KMS-11 (cell line): ENCODE data around the gene CFAP97D2.
"Not testable (repeated sequence)": the region's sequence is repeated elsewhere in the genome, so short reads cannot be mapped to it uniquely, and the experiment has no call there.

Source experiments
- H2AFZ ChIP-seq: fragments of 200-600 bp; sonication (generic); 2 replicates; pipeline ENCODE4 v1.6.1; 2016; ENCODE audit warnings: antibody characterized with exemption, mixed run types, low read depth
- H3K27ac ChIP-seq: fragments of 200-600 bp; sonication (generic); 2 replicates; pipeline ENCODE4 v1.6.1; 2016; ENCODE audit warnings: mild to moderate bottlenecking, mixed run types
- H3K27me3 ChIP-seq: fragments of 200-600 bp; sonication (generic); 2 replicates; pipeline ENCODE4 v1.6.1; 2017; ENCODE audit warnings: mild to moderate bottlenecking, low read depth, mixed run types, moderate library complexity; ENCODE audit not compliant: insufficient read depth
- H3K36me3 ChIP-seq: fragments of 200-600 bp; sonication (generic); 2 replicates; pipeline ENCODE4 v1.6.1; 2017; ENCODE audit warnings: mild to moderate bottlenecking, mixed run types; ENCODE audit not compliant: insufficient read depth
- H3K4me1 ChIP-seq: fragments of 200-600 bp; sonication (generic); 2 replicates; pipeline ENCODE4 v1.6.1; 2016; ENCODE audit warnings: mild to moderate bottlenecking, low read depth, mixed run types; ENCODE audit not compliant: poor library complexity, severe bottlenecking
- H3K4me2 ChIP-seq: fragments of 200-600 bp; sonication (generic); 2 replicates; pipeline ENCODE4 v1.7.0; 2016; ENCODE audit warnings: mild to moderate bottlenecking, mixed run types
- H3K4me3 ChIP-seq: fragments of 200-600 bp; sonication (generic); IDR thresholded peaks from 2 replicates; pipeline ENCODE4 v1.6.1; 2017; ENCODE audit warnings: low read depth, low read length, mixed read lengths; ENCODE audit not compliant: insufficient read depth
- H3K79me2 ChIP-seq: fragments of 200-600 bp; sonication (generic); 2 replicates; pipeline ENCODE4 v1.6.1; 2016; ENCODE audit warnings: low read depth, mixed run types; ENCODE audit not compliant: insufficient read depth
- H3K9ac ChIP-seq: fragments of 200-600 bp; sonication (generic); 2 replicates; pipeline ENCODE4 v1.6.1; 2016; ENCODE audit warnings: mild to moderate bottlenecking, mixed run types
- H4K20me1 ChIP-seq: fragments of 200-600 bp; sonication (generic); 2 replicates; pipeline ENCODE4 v1.6.1; 2016; ENCODE audit warnings: mild to moderate bottlenecking, mixed run types; ENCODE audit not compliant: insufficient read depth
- TF ChIP-seq, protein P1 (sequence below): fragments of 200-600 bp; sonication (generic); conservative IDR thresholded peaks from 2 replicates; pipeline ENCODE4 v1.6.1; 2017; ENCODE audit warnings: low read depth, mild to moderate bottlenecking, antibody characterized with exemption, low read length, moderate library complexity, mixed read lengths

The CFAP97D2 gene

DNA sequence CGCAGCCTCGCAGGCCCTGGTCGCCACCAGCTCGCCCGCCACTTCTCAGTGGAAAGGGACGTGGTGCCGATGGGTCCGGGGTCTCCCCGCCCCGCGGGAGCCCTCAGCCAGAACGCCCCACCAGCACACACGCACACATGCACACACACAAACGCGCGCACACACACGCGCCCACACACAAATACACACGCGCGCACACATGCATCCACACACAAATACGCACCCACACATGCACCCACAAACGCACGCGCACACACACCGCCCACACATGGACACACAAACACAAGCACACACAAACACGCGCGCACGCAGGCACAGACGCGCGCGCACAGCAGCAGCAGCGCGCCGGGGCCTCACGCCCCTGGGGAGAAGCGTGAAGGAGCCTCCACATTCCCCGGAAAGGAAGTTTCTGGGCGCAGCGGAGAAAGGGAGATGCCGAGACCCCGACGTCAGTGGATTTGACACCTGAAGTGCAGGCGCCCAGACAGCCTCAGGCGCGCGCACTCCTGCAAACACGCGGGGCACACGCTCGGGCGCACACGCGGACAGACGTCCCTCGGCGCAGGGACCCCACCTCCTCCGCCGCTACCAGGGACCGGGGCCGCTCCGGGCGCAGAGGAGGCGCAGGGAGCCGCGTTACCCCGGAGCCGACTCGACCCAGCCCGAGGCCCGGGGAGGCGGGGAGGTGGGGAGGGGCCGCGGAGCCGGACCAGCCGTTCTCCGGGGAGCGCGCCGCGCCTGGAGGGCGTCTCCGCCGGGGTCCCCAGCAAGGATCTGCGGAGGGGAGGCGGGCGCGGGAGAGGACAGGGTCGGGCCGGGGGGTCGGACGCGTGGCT, 47.3 kb upstream of the CFAP97D2 start:
- TF ChIP-seq, protein P1, sequence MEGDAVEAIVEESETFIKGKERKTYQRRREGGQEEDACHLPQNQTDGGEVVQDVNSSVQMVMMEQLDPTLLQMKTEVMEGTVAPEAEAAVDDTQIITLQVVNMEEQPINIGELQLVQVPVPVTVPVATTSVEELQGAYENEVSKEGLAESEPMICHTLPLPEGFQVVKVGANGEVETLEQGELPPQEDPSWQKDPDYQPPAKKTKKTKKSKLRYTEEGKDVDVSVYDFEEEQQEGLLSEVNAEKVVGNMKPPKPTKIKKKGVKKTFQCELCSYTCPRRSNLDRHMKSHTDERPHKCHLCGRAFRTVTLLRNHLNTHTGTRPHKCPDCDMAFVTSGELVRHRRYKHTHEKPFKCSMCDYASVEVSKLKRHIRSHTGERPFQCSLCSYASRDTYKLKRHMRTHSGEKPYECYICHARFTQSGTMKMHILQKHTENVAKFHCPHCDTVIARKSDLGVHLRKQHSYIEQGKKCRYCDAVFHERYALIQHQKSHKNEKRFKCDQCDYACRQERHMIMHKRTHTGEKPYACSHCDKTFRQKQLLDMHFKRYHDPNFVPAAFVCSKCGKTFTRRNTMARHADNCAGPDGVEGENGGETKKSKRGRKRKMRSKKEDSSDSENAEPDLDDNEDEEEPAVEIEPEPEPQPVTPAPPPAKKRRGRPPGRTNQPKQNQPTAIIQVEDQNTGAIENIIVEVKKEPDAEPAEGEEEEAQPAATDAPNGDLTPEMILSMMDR: no peak
- no peak overlapping the region for H3K27ac ChIP-seq
- no peak overlapping the region for H3K9ac ChIP-seq
- peak overlapping the region; percentile 69 for H2AFZ ChIP-seq
- H3K4me1 ChIP-seq: no peaks in the 10 kb centered on the region
- H3K27me3 ChIP-seq: peaks cover 10% of the 10 kb centered on the region
- peak overlapping the region; percentile 80 for H3K4me2 ChIP-seq
- H4K20me1 ChIP-seq: no peaks in the 10 kb centered on the region
- no peaks in the 10 kb centered on the region for H3K36me3 ChIP-seq
- no peaks in the 10 kb centered on the region for H3K79me2 ChIP-seq
- no peak overlapping the region for H3K4me3 ChIP-seq

DNA sequence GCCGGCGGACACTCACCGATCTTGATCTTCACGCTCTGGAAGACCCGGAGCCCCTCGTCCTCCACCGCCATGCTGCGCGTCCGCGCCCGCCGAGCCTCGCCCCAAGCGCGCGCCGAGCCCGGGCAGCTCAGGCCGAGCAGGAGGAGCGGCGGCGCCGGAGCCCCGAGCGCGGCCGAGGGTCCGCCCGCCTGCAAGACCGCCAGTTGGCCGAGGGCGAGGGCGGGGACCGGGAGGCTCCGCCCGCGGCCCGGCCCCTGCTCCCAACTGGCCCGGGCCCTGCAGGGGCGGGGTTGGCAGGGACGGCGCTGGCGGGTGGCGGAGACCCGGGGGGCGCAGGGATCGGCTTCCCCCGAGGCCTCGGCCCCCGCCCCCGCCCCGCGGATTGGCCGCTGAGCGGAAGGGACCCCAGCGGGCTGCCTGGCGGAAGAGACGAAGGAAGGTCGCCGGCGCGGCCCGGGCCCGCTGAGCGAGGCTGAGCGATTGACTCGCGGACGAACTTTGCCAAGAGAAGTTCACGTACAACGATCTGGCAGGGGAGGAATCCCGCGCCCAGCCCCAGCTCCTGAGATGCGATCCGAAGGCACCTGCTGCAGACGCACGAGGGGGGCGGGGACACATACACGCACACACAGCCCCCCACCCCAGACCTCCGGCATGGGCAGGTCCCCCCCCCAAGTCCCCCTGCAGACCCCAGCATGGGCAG, 46.5 kb upstream of the CFAP97D2 start, which contains the start of gene RASA3:
RASA3 (minus strand) TSS at position 205 of the 703 bp plus-strand sequence; CDS start at position 71, 134 bp downstream.
- Histone ChIP-seq H3K4me1 (no peaks in the 10 kb centered on the region), H3K9ac (no peak within 1 kb of the TSS), H3K27ac (no peak within 1 kb of the TSS), H4K20me1 (no peaks in the 10 kb centered on the region), H2AFZ (peak within 1 kb of the TSS; percentile 69), H3K4me2 (peak within 1 kb of the TSS; percentile 80), H3K4me3 (no peak within 1 kb of the TSS), H3K79me2 (no peaks in the 10 kb centered on the region), H3K27me3 (peaks cover 10% of the 10 kb centered on the region), H3K36me3 (no peaks in the 10 kb centered on the region)
- TF ChIP-seq, protein P1: no peak

DNA sequence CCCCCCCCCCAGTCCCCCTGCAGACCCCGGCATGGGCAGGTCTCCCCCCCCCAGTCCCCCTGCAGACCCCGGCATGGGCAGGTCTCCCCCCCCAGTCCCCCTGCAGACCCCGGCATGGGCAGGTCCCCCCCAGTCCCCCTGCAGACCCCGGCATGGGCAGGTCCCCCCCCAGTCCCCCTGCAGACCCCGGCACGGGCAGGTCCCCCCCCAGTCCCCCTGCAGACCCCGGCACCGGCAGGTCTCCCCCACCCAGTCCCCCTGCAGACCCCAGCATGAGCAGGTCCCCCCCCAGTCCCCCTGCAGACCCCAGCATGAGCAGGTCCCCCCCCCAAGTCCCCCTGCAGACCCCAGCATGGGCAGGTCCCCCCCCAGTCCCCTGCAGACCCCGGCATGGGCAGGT, 45.9 kb upstream of the CFAP97D2 start:
- H2AFZ ChIP-seq, H4K20me1 ChIP-seq, H3K79me2 ChIP-seq, H3K27ac ChIP-seq, H3K4me1 ChIP-seq, H3K9ac ChIP-seq, H3K4me2 ChIP-seq, H3K4me3 ChIP-seq, H3K36me3 ChIP-seq: not testable (repeated sequence)
- peaks cover 10% of the 10 kb centered on the region for H3K27me3 ChIP-seq

DNA sequence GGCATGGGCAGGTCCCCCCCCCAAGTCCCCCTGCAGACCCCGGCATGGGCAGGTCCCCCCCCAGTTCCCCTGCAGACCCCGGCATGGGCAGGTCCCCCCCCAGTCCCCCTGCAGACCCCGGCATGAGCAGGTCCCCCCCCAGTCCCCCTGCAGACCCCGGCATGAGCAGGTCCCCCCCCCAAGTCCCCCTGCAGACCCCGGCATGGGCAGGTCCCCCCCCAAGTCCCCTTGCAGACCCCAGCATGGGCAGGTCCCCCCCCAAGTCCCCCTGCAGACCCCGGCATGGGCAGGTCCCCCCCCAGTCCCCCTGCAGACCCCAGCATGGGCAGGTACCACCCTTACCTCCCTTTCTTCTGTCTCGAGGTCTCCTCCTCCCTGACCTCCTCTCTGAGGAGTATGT, 45.5 kb upstream of the CFAP97D2 start:
- H3K9ac ChIP-seq, H3K27ac ChIP-seq, H3K79me2 ChIP-seq, H3K4me2 ChIP-seq, H4K20me1 ChIP-seq, H3K36me3 ChIP-seq, H3K4me1 ChIP-seq, H2AFZ ChIP-seq, H3K4me3 ChIP-seq: not testable (repeated sequence)
- H3K27me3 ChIP-seq: peaks cover 10% of the 10 kb centered on the region

DNA sequence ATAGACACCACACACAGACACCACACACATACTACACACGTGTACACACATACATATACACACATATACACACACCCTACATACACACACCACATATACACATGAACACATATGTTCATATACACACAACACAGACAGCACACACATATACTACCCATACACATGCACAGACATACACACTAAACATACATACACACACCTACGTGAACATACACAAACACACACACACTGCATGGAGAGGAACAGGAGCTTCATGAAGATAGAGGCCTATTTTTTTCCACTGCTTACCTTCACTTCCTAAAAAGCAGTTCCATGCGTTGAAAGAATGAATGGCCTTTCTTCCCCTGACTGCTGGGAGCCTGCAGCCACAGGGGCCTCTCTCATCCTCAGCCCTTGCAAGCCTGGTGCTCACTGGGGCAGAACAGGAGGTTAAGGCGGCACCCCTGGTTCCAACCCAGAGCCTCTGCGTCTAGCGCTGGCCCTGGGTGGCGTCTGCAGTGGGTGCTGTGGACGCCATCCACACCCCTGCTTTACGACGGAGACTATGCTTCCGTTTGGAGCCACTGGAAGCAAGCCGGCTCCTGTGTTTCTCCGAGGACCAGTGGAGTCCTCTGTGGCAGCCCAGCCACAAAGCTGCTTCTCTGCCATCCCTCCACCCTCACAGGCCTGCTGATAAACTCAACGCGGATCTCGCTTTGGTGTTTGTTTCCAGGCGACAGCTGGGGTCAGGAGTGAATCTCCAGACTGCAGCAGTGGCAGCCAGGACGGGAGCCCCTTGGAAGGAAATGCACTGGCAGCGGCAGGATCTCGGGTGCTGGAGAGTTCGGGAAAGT, 44.7 kb upstream of the CFAP97D2 start:
- H3K36me3 ChIP-seq: no peaks in the 10 kb centered on the region
- no peaks in the 10 kb centered on the region for H3K79me2 ChIP-seq
- no peak overlapping the region for H3K4me3 ChIP-seq
- TF ChIP-seq, protein P1: no peak
- no peak overlapping the region for H3K4me2 ChIP-seq
- H3K27ac ChIP-seq: no peak overlapping the region
- H3K9ac ChIP-seq: no peak overlapping the region
- H3K4me1 ChIP-seq: no peaks in the 10 kb centered on the region
- peaks cover 10% of the 10 kb centered on the region for H3K27me3 ChIP-seq
- no peaks in the 10 kb centered on the region for H4K20me1 ChIP-seq
- H2AFZ ChIP-seq: no peak overlapping the region
